Kidney epithelial cell (primary cell): ENCODE results near the gene C12orf50. TPM values are rescaled to one million over a fixed set of nuclear protein-coding genes. Genes with fewer than 3 reads are reported as not detected.

ENCODE experiments used
- DNase-seq: peaks from one replicate; pipeline ENCODE4 v3.0.0-alpha.2; 2010; ENCODE audit warnings: low read depth
- H3K27me3 ChIP-seq: 2 replicates; pipeline ENCODE4 v1.6.0; 2011; ENCODE audit warnings: low read length; ENCODE audit not compliant: control insufficient read depth, insufficient read depth
- H3K36me3 ChIP-seq: 2 replicates; pipeline ENCODE4 v1.5.1; 2011; ENCODE audit warnings: low read length; ENCODE audit not compliant: control insufficient read depth, insufficient read depth
- H3K4me3 ChIP-seq: 2 replicates; pipeline ENCODE4 v1.5.1; 2011; ENCODE audit warnings: low read depth, mild to moderate bottlenecking, control low read depth, low read length
- total RNA-seq: library from RNA; depleted of rRNA; stranded (reverse); fragments of >200 nt; gene quantifications from 2 replicates; pipeline ENCODE4 v1.2.3, GENCODE V29; 2015
- TF ChIP-seq, protein P1 (sequence below): IDR thresholded peaks from 2 replicates; pipeline ENCODE4 v1.5.1; 2011; ENCODE audit warnings: mild to moderate bottlenecking, moderate library complexity, low read length, control low read depth, inconsistent platforms; ENCODE audit not compliant: insufficient read depth, poor library complexity, severe bottlenecking

C12orf50 gene
- total RNA-seq, 1 donor from 2014 or later = not detected

- no peaks in the 10 kb centered on the region for H3K36me3 ChIP-seq
- no peak overlapping the region for H3K4me3 ChIP-seq
- TF ChIP-seq, protein P1, sequence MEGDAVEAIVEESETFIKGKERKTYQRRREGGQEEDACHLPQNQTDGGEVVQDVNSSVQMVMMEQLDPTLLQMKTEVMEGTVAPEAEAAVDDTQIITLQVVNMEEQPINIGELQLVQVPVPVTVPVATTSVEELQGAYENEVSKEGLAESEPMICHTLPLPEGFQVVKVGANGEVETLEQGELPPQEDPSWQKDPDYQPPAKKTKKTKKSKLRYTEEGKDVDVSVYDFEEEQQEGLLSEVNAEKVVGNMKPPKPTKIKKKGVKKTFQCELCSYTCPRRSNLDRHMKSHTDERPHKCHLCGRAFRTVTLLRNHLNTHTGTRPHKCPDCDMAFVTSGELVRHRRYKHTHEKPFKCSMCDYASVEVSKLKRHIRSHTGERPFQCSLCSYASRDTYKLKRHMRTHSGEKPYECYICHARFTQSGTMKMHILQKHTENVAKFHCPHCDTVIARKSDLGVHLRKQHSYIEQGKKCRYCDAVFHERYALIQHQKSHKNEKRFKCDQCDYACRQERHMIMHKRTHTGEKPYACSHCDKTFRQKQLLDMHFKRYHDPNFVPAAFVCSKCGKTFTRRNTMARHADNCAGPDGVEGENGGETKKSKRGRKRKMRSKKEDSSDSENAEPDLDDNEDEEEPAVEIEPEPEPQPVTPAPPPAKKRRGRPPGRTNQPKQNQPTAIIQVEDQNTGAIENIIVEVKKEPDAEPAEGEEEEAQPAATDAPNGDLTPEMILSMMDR = no peak
- DNase-seq = no peak
- no peaks in the 10 kb centered on the region for H3K27me3 ChIP-seq
These were observed 13.4 kb downstream of the C12orf50 start for GRCh38 chr12:88015825-88016224.

- no peak overlapping the region for H3K4me3 ChIP-seq
- TF ChIP-seq, protein P1 = no peak
- no peaks in the 10 kb centered on the region for H3K36me3 ChIP-seq
- H3K27me3 ChIP-seq = no peaks in the 10 kb centered on the region
- no peak for DNase-seq
These were observed 17.4 kb downstream of the C12orf50 start for GRCh38 chr12:88011755-88012154.

- no peak for DNase-seq
- Histone ChIP-seq H3K36me3 (no peaks in the 10 kb centered on the region), H3K27me3 (no peaks in the 10 kb centered on the region), H3K4me3 (no peak overlapping the region)
- TF ChIP-seq, protein P1 = no peak
These were observed 22.9 kb downstream of the C12orf50 start for GRCh38 chr12:88006351-88006750.

GRCh38 chr12:88001327-88001726 lies 27.9 kb downstream of the C12orf50 start:
- Histone ChIP-seq H3K36me3 (no peaks in the 10 kb centered on the region), H3K27me3 (no peaks in the 10 kb centered on the region), H3K4me3 (no peak overlapping the region)
- TF ChIP-seq, protein P1 = no peak
- DNase-seq = no peak

- Histone ChIP-seq H3K27me3 (no peaks in the 10 kb centered on the region), H3K36me3 (no peaks in the 10 kb centered on the region), H3K4me3 (no peak overlapping the region)
- peak; percentile 21 for DNase-seq
- TF ChIP-seq, protein P1 = peak; percentile 75
These were observed 33.5 kb downstream of the C12orf50 start for GRCh38 chr12:87995581-87996178.

DNA sequence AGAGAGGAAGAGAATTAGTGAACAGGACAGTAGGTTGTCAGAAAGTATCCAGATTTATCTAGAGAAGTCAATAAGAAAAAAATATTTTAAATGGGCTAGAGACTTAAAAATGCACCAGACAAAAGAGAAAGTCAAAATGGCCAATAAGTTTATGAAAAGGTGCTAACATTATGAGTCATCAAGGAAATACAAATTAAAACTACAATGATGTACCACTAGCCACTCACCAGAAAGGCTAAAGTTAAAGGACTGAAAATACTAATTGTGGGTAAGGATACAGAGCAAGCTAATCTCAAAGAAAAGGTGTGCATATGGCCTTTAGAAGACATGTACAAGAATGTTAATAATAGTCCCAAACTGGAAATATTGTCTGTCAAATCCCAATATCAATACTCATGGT lies 37.7 kb downstream of the C12orf50 start:
- no peak overlapping the region for H3K4me3 ChIP-seq
- TF ChIP-seq, protein P1 = no peak
- DNase-seq = no peak

More for the DNA sequence above, 37.7 kb downstream of the C12orf50 start:
- Histone ChIP-seq H3K36me3 (no peaks in the 10 kb centered on the region), H3K27me3 (no peaks in the 10 kb centered on the region)
